Activated T-helper 1 cell treated with anti-CD3 and anti-CD28 coated beads, Interleukin-12 subunit alpha, Interleukin-12 subunit beta, Interleukin-2, Interleukin-4 antibody, amounts not matched to agents 30 ng/mL and 10 ng/mL and 1 ng/mL, durations not matched to agents 14 hours and 24 hours and 36 hours (primary cell): ENCODE measurements around the gene CA6. TPM values are rescaled to one million over a fixed set of nuclear protein-coding genes. Genes with fewer than 3 reads are reported as not detected.
"Not testable (repeated sequence)": the region's sequence is repeated elsewhere in the genome, so short reads cannot be mapped to it uniquely, and the experiment has no call there.

Source experiments
- DNase-seq: peaks from one replicate; pipeline ENCODE4 v3.0.0; 2021; ENCODE audit warnings: low spot score
- H3K27ac Mint-ChIP-seq: one replicate; pipeline ENCODE4 v1.8.0; 2021; ENCODE audit warnings: mild to moderate bottlenecking, mixed read lengths
- H3K27me3 Mint-ChIP-seq: one replicate; pipeline ENCODE4 v1.8.0; 2022; ENCODE audit warnings: mild to moderate bottlenecking, moderate library complexity, mixed read lengths; ENCODE audit not compliant: insufficient read depth
- H3K36me3 Mint-ChIP-seq: one replicate; pipeline ENCODE4 v1.8.0; 2021; ENCODE audit warnings: low read depth, mixed read lengths
- H3K4me1 Mint-ChIP-seq: one replicate; pipeline ENCODE4 v1.8.0; 2021; ENCODE audit warnings: low read depth, mixed read lengths
- H3K4me3 Mint-ChIP-seq: one replicate; pipeline ENCODE4 v1.8.0; 2021; ENCODE audit warnings: mild to moderate bottlenecking, moderate library complexity, mixed read lengths
- H3K9me3 Mint-ChIP-seq: one replicate; pipeline ENCODE4 v1.8.0; 2021; ENCODE audit warnings: mixed read lengths
- intact Hi-C: fragments of 100-400 bp; cut with micrococcal nuclease; formaldehyde crosslinking; loops from one replicate; pipeline ENCODE4 v1.15.1; 2024
- total RNA-seq: library from RNA; stranded (reverse); gene quantifications from 2 replicates; pipeline ENCODE4 v1.2.3, GENCODE V29; 2022

The CA6 gene
- total RNA-seq, result 2.2 and 2.6 TPM in 2 replicates

- intact Hi-C loops, result no loop called here
- Mint-ChIP-seq H3K4me3 (peak within 1 kb of the TSS; percentile 68), H3K4me1 (peaks cover 82% of the 10 kb centered on the region), H3K27me3 (no peaks in the 10 kb centered on the region), H3K9me3 (no peaks in the 10 kb centered on the region), H3K27ac (peak within 1 kb of the TSS; percentile 98), H3K36me3 (peaks cover 14% of the 10 kb centered on the region)
- no peak for DNase-seq
Observed at GRCh38 chr1:8945568-8945967, at the start of gene CA6. CA6 (plus strand) TSS chr1:8945868; CDS start chr1:8945887, 19 bp downstream.

- H3K4me3 Mint-ChIP-seq, H3K36me3 Mint-ChIP-seq, H3K27me3 Mint-ChIP-seq, H3K9me3 Mint-ChIP-seq, DNase-seq, H3K27ac Mint-ChIP-seq, intact Hi-C loops: not testable (repeated sequence)
- H3K4me1 Mint-ChIP-seq, result peaks cover 30% of the 10 kb centered on the region
Observed at GRCh38 chr1:8896775-8897174, 48.9 kb upstream of the CA6 start.

DNA sequence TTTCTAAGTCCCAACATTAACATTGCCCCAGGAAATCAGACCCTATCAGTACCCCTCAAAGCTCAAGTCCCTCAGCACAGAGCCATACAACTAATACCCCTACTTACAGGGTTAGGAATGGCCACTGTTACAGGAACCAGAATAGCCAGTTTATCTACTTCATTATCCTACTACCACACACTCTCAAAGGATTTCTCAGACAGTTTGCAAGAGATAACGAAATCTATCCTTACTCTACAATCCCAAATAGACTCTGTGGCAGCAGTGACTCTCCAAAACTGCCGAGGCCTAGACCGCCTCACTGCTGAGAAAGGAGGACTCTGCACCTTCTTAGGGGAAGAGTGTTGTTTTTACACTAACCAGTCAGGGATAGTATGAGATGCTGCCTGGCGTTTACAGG, 48.2 kb upstream of the CA6 start:
- peaks cover 12% of the 10 kb centered on the region for H3K9me3 Mint-ChIP-seq
- H3K27me3 Mint-ChIP-seq, H3K36me3 Mint-ChIP-seq, intact Hi-C loops, H3K27ac Mint-ChIP-seq, H3K4me3 Mint-ChIP-seq, DNase-seq: not testable (repeated sequence)
- peaks cover 33% of the 10 kb centered on the region for H3K4me1 Mint-ChIP-seq

GRCh38 chr1:8898418-8898817, 47.2 kb upstream of the CA6 start:
- H3K9me3 Mint-ChIP-seq, result peaks cover 14% of the 10 kb centered on the region
- peaks cover 41% of the 10 kb centered on the region for H3K4me1 Mint-ChIP-seq
- DNase-seq, H3K27me3 Mint-ChIP-seq, intact Hi-C loops, H3K36me3 Mint-ChIP-seq, H3K4me3 Mint-ChIP-seq: not testable (repeated sequence)
- H3K27ac Mint-ChIP-seq, result peak overlapping the region; percentile 83

DNA sequence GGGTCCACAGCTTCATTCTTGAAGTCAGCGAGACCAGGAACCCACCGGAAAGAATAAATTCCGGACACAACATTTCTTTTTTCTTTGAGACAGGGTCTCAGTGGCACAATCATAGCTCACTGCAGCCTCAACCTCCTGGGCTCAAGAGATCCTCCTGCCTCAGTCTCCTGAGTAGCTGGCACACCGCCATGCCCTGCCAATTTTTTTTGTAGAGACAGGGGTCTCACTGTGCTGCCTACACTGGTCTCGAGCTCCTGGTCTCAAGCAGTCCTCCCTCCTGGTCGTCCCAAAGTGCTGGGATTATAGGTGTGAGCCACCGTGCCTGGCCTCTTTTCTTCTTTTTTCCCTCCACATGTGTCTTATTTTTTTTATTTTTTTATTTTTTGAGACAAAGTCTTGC, 46.6 kb upstream of the CA6 start:
- peaks cover 14% of the 10 kb centered on the region for H3K9me3 Mint-ChIP-seq

GRCh38 chr1:8900684-8901083, 45.0 kb upstream of the CA6 start:
- H3K9me3 Mint-ChIP-seq, result peaks cover 14% of the 10 kb centered on the region
- H3K36me3 Mint-ChIP-seq, H3K4me3 Mint-ChIP-seq, DNase-seq, H3K27me3 Mint-ChIP-seq: not testable (repeated sequence)
- H3K4me1 Mint-ChIP-seq, result peaks cover 49% of the 10 kb centered on the region
- peak overlapping the region; percentile 98 for H3K27ac Mint-ChIP-seq
- intact Hi-C loops, result loop anchor here (1.0 to 10.0 kb wide), 6 partner anchors 20 to 1497 kb away; partner anchors contain the start of genes H6PD and PGD

More for the DNA sequence above, 46.6 kb upstream of the CA6 start:
- Mint-ChIP-seq H3K36me3 (peaks cover 6% of the 10 kb centered on the region), H3K27ac (peak overlapping the region; percentile 98), H3K4me1 (peaks cover 44% of the 10 kb centered on the region), H3K27me3 (no peaks in the 10 kb centered on the region), H3K4me3 (no peak overlapping the region)
- no peak for DNase-seq
- intact Hi-C loops, result no loop called here

GRCh38 chr1:8902765-8903164, 42.9 kb upstream of the CA6 start:
- H3K27ac Mint-ChIP-seq, result peak overlapping the region; percentile 35
- H3K9me3 Mint-ChIP-seq, result peaks cover 14% of the 10 kb centered on the region
- intact Hi-C loops, result loop anchor here (5.0 to 10.0 kb wide), 4 partner anchors 40 to 1495 kb away; partner anchors contain the start of genes H6PD and PGD
- H3K36me3 Mint-ChIP-seq, result peaks cover 6% of the 10 kb centered on the region
- H3K4me3 Mint-ChIP-seq, result no peak overlapping the region
- H3K27me3 Mint-ChIP-seq, result no peaks in the 10 kb centered on the region
- no peak for DNase-seq
- peaks cover 58% of the 10 kb centered on the region for H3K4me1 Mint-ChIP-seq

- no peak overlapping the region for H3K4me3 Mint-ChIP-seq
Observed at GRCh38 chr1:8903410-8903809, 42.3 kb upstream of the CA6 start.

DNA sequence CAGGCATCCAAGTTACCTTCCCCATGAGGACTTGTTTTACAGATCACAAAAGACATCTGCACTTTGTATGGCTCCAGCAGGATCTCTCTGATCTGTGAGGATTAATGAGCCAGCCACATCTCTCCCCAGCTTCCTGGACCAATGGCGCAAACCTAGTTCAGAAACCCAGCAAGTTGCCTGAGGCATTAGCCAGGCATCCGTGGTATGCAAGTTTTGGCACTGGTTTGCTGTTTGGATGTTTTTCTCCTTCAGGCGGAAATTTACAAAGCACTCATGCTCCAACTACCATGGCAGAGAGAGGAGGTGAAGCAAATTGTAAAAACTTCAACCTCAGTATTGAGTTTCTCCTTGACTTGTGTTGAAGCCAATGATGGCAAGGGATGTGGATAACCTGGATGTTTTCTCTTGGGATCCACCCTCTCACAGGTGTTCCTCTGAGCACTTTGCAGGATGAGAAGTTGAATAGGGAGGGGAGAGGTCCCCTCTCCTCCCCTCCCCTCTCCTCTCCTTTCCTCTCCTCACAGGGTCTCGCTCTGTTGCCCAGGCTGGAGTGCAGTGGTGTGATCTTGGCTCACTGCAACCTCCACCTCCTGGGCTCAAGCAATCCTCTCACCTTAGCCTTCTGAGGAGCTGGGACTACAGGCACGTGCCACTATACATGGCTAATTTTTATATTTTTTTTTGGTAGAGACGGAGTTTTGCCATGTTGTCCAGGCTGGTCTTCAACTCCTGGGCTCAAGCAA, 41.6 kb upstream of the CA6 start:
- Mint-ChIP-seq H3K4me1 (peaks cover 51% of the 10 kb centered on the region), H3K27ac (peak overlapping the region; percentile 80), H3K27me3 (no peaks in the 10 kb centered on the region), H3K9me3 (peaks cover 8% of the 10 kb centered on the region), H3K4me3 (no peak overlapping the region), H3K36me3 (peaks cover 3% of the 10 kb centered on the region)
- intact Hi-C loops, result loop anchor here (5.0 to 10.0 kb wide), 4 partner anchors 42 to 1493 kb away; partner anchors contain the start of genes H6PD and PGD
- no peak for DNase-seq

More at GRCh38 chr1:8903410-8903809, 42.3 kb upstream of the CA6 start:
- H3K4me1 Mint-ChIP-seq, result peaks cover 57% of the 10 kb centered on the region
- H3K9me3 Mint-ChIP-seq, result peaks cover 12% of the 10 kb centered on the region
- DNase-seq, result no peak
- intact Hi-C loops, result loop anchor here (5.0 to 10.0 kb wide), 4 partner anchors 41 to 1494 kb away; partner anchors contain the start of genes H6PD and PGD
- peak overlapping the region; percentile 80 for H3K27ac Mint-ChIP-seq
- H3K27me3 Mint-ChIP-seq, result no peaks in the 10 kb centered on the region
- H3K36me3 Mint-ChIP-seq, result peaks cover 6% of the 10 kb centered on the region

DNA sequence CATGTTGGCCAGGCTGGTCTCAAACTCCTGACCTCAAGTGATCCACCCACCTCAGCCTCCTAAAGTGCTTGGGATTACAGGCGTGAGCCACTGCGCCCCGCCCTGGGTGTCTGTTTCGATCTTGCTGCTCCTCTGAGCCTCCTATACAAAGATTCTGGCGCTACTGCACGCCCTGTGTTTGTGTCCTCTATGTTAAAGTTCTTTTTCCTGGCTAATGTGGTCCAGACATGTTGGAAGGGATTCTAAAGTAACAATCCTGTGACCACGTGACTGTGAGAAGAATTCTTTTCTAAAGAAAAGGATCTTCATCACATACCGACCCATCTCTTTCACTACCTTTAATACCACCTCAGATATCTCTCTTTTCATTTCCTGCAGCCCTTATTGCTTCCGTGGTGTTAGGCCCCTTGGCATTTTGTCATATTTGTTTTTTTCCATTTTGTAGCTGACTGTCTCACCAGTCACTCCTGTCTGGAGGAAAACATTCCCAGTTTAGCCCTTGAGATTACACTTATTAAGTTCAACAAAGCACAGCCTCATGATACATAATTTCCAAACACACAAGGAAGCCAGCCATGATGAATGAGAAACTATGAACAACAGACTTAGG, 40.0 kb upstream of the CA6 start:
- H3K4me3 Mint-ChIP-seq, result no peak overlapping the region
- DNase-seq, result no peak
- H3K4me1 Mint-ChIP-seq, result peaks cover 47% of the 10 kb centered on the region
- intact Hi-C loops, result loop anchor here (10.0 kb wide), 1 partner anchor 519 kb away; no protein-coding TSS in a partner anchor
- no peaks in the 10 kb centered on the region for H3K27me3 Mint-ChIP-seq
- H3K36me3 Mint-ChIP-seq, result peaks cover 7% of the 10 kb centered on the region
- H3K9me3 Mint-ChIP-seq, result peaks cover 9% of the 10 kb centered on the region
- peak overlapping the region; percentile 62 for H3K27ac Mint-ChIP-seq

DNA sequence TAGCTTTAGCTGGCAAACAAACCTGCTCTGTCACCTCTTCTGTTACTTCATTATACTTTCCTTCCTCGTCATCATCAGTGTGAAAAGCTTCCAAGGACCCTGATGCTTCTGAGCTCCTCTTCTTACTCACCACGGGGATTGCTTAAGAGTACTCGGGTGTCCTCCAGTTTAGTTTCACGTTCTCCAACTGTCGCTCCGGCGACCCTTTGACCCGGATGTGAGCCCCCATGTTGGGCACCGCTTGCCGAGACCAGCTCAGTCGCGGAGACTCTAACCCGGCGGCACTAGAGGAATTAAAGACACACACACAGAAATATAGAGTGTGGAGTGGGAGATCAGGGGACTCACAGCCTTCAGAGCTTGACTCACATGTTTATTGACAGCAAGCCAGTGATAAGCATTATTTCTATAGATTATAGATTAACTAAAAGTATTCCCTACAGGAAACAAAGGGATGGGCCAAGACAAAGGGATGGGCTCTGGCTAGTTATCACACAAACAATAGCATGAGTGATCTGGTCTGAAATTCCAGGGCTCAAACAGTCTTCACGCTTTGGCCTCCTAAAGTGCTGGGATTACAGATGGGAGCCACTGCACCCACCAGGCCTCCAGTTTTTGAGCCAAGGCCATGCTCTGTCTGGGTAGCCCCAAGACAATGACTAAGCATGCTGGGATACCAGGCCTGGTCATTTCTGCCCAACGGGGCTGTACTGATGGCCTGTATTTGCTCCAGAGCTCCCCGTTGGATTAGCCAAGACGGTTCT, 37.1 kb upstream of the CA6 start:
- H3K9me3 Mint-ChIP-seq, result peaks cover 4% of the 10 kb centered on the region
- no peak for DNase-seq
- peaks cover 29% of the 10 kb centered on the region for H3K4me1 Mint-ChIP-seq
- H3K27me3 Mint-ChIP-seq, result no peaks in the 10 kb centered on the region
- intact Hi-C loops, result loop anchor here (10.0 kb wide), 1 partner anchor 516 kb away; no protein-coding TSS in a partner anchor
- no peak overlapping the region for H3K4me3 Mint-ChIP-seq
- no peak overlapping the region for H3K27ac Mint-ChIP-seq
- H3K36me3 Mint-ChIP-seq, result peaks cover 5% of the 10 kb centered on the region

DNA sequence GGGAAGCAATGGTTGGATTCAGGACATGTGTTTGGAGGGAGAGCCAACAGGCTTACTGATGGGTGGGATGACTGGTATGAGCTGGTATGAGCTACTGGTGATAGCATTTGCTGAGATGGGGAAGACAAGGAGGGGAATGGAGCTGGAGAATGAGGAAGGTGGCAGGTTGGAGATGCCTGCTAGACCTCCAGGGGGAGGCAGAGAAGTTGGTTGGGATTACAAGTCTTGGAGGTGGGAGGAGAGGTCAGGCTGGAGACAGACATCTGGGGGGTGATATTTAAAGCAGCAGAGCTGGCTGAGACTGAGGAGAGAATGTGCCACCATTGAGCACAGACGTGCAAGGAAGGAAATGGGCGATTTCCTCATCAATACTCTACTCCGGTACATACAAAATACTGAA, 35.3 kb upstream of the CA6 start:
- H3K27ac Mint-ChIP-seq, result peak overlapping the region; percentile 75
- no peaks in the 10 kb centered on the region for H3K27me3 Mint-ChIP-seq
- H3K9me3 Mint-ChIP-seq, result peaks cover 4% of the 10 kb centered on the region
- H3K4me3 Mint-ChIP-seq, result no peak overlapping the region
- intact Hi-C loops, result no loop called here
- DNase-seq, result no peak
- H3K4me1 Mint-ChIP-seq, result peaks cover 21% of the 10 kb centered on the region
- H3K36me3 Mint-ChIP-seq, result peaks cover 6% of the 10 kb centered on the region
